KMS-11 (cell line): ENCODE results near the gene HOXC6.

Experiments
- H2AFZ ChIP-seq: fragments of 200-600 bp; sonication (generic); 2 replicates; pipeline ENCODE4 v1.6.1; 2016; ENCODE audit warnings: antibody characterized with exemption, mixed run types, low read depth
- H3K27ac ChIP-seq: fragments of 200-600 bp; sonication (generic); 2 replicates; pipeline ENCODE4 v1.6.1; 2016; ENCODE audit warnings: mild to moderate bottlenecking, mixed run types
- H3K27me3 ChIP-seq: fragments of 200-600 bp; sonication (generic); 2 replicates; pipeline ENCODE4 v1.6.1; 2017; ENCODE audit warnings: mild to moderate bottlenecking, low read depth, mixed run types, moderate library complexity; ENCODE audit not compliant: insufficient read depth
- H3K36me3 ChIP-seq: fragments of 200-600 bp; sonication (generic); 2 replicates; pipeline ENCODE4 v1.6.1; 2017; ENCODE audit warnings: mild to moderate bottlenecking, mixed run types; ENCODE audit not compliant: insufficient read depth
- H3K4me1 ChIP-seq: fragments of 200-600 bp; sonication (generic); 2 replicates; pipeline ENCODE4 v1.6.1; 2016; ENCODE audit warnings: mild to moderate bottlenecking, low read depth, mixed run types; ENCODE audit not compliant: poor library complexity, severe bottlenecking
- H3K4me2 ChIP-seq: fragments of 200-600 bp; sonication (generic); 2 replicates; pipeline ENCODE4 v1.7.0; 2016; ENCODE audit warnings: mild to moderate bottlenecking, mixed run types
- H3K4me3 ChIP-seq: fragments of 200-600 bp; sonication (generic); IDR thresholded peaks from 2 replicates; pipeline ENCODE4 v1.6.1; 2017; ENCODE audit warnings: low read depth, low read length, mixed read lengths; ENCODE audit not compliant: insufficient read depth
- H3K79me2 ChIP-seq: fragments of 200-600 bp; sonication (generic); 2 replicates; pipeline ENCODE4 v1.6.1; 2016; ENCODE audit warnings: low read depth, mixed run types; ENCODE audit not compliant: insufficient read depth
- H3K9ac ChIP-seq: fragments of 200-600 bp; sonication (generic); 2 replicates; pipeline ENCODE4 v1.6.1; 2016; ENCODE audit warnings: mild to moderate bottlenecking, mixed run types
- H4K20me1 ChIP-seq: fragments of 200-600 bp; sonication (generic); 2 replicates; pipeline ENCODE4 v1.6.1; 2016; ENCODE audit warnings: mild to moderate bottlenecking, mixed run types; ENCODE audit not compliant: insufficient read depth
- TF ChIP-seq, protein P1 (sequence below): fragments of 200-600 bp; sonication (generic); conservative IDR thresholded peaks from 2 replicates; pipeline ENCODE4 v1.6.1; 2017; ENCODE audit warnings: low read depth, mild to moderate bottlenecking, antibody characterized with exemption, low read length, moderate library complexity, mixed read lengths

HOXC6 gene

DNA sequence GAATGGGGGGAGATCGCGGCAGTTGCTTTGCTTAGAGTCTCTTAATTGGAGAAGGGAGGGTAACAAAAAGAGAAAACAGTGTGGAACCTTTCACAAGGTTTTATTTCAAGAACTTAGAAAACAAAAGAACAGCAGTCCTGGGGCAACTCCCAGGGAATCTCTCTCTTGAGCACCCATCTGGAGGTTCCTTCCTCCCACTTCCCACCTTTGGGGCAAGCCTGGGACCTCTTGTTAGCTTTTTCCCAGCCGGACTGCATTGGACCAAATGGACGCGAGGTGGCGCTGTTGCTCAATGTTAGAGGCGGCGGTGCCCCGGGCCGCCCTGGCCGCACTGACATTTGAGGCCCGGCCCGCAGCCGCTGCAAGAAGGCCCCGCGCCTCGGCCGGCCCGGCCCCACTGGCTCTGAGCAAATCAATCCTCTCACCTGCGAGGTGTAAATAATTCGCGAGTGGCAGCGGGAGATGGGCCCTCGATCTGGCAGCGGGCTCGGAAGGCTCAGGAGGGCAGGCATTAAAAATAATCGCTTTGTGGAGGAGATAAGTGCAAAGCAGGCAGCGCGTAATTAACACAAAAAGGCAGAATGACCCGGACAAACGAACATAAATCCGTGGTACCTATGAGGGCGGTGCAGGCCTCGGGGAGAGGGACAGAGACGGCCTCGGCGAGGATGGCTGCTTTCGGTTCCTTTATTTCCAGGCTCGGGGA, 22.2 kb upstream of the HOXC6 start:
- Histone ChIP-seq H3K27me3 (peaks cover 98% of the 10 kb centered on the region), H3K79me2 (no peaks in the 10 kb centered on the region), H4K20me1 (no peaks in the 10 kb centered on the region), H3K4me1 (peaks cover 20% of the 10 kb centered on the region), H3K4me2 (peak overlapping the region; percentile 54), H3K36me3 (no peaks in the 10 kb centered on the region), H3K27ac (no peak overlapping the region), H3K4me3 (no peak overlapping the region), H3K9ac (no peak overlapping the region), H2AFZ (peak overlapping the region; percentile 41; the same call in 1 of the 2 replicates)
- TF ChIP-seq, protein P1, sequence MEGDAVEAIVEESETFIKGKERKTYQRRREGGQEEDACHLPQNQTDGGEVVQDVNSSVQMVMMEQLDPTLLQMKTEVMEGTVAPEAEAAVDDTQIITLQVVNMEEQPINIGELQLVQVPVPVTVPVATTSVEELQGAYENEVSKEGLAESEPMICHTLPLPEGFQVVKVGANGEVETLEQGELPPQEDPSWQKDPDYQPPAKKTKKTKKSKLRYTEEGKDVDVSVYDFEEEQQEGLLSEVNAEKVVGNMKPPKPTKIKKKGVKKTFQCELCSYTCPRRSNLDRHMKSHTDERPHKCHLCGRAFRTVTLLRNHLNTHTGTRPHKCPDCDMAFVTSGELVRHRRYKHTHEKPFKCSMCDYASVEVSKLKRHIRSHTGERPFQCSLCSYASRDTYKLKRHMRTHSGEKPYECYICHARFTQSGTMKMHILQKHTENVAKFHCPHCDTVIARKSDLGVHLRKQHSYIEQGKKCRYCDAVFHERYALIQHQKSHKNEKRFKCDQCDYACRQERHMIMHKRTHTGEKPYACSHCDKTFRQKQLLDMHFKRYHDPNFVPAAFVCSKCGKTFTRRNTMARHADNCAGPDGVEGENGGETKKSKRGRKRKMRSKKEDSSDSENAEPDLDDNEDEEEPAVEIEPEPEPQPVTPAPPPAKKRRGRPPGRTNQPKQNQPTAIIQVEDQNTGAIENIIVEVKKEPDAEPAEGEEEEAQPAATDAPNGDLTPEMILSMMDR = peak; percentile 100

GRCh38 chr12:54006559-54007220, 21.6 kb upstream of the HOXC6 start:
- Histone ChIP-seq H2AFZ (peak overlapping the region; percentile 41; the same call in 1 of the 2 replicates), H3K4me2 (peak overlapping the region; percentile 54), H4K20me1 (no peaks in the 10 kb centered on the region), H3K36me3 (no peaks in the 10 kb centered on the region), H3K4me3 (no peak overlapping the region), H3K4me1 (peaks cover 27% of the 10 kb centered on the region), H3K79me2 (no peaks in the 10 kb centered on the region), H3K27me3 (peaks cover 98% of the 10 kb centered on the region), H3K9ac (no peak overlapping the region), H3K27ac (no peak overlapping the region)
- TF ChIP-seq, protein P1 = no peak

DNA sequence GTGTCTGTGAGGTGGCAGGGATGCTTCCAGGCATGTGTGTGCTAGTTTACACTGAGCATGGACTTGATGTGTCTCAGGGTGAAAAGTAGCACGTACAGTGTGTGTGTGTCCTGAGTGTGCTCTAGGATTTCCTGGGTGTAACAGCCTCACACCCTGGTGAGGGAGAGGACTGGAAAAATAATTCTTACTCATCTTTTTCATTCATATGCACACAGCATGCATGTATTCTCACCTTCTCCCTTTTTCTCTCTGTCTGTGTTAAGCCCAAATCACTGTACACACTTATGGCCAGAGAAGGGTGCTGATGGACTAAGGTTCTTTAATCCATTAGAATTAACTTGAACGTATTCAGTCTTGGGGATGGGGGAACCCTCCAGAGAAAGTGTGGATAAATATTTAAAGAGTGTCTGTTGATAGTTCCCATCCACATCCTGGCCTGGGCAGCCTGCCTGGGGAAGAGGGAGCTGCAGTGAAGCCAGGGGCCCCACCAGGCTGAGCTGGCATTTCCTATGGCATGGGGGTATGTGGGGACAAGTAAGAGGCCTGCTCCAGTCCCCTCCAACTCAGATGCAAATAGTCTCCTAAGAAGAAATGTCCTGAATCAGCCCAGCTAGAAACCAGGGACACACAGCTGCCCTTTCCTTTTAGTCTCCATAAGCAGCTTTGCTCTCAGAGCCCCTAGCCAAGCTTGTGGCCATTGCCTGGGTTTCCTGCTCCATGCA, 20.5 kb upstream of the HOXC6 start:
- Histone ChIP-seq H3K4me2 (no peak overlapping the region), H3K4me1 (peaks cover 24% of the 10 kb centered on the region), H3K27me3 (peaks cover 98% of the 10 kb centered on the region), H3K27ac (no peak overlapping the region), H3K9ac (no peak overlapping the region), H2AFZ (no peak overlapping the region), H3K36me3 (no peaks in the 10 kb centered on the region), H3K79me2 (no peaks in the 10 kb centered on the region), H3K4me3 (no peak overlapping the region), H4K20me1 (no peaks in the 10 kb centered on the region)
- TF ChIP-seq, protein P1 = no peak; the same call in 1 of the 2 replicates

- Histone ChIP-seq H3K4me1 (peaks cover 24% of the 10 kb centered on the region), H2AFZ (no peak overlapping the region), H3K36me3 (no peaks in the 10 kb centered on the region), H3K79me2 (no peaks in the 10 kb centered on the region), H3K27me3 (peaks cover 98% of the 10 kb centered on the region), H4K20me1 (no peaks in the 10 kb centered on the region), H3K27ac (no peak overlapping the region), H3K4me3 (no peak overlapping the region), H3K9ac (no peak overlapping the region), H3K4me2 (no peak overlapping the region)
- TF ChIP-seq, protein P1 = no peak
These were observed 20.0 kb upstream of the HOXC6 start for GRCh38 chr12:54008260-54008552.
